ENCODE measurements around the gene SORBS1. TPM values are rescaled to one million over a fixed set of nuclear protein-coding genes. Genes with fewer than 3 reads are reported as not detected.

The SORBS1 gene
- total RNA-seq, 2 donors from 2014 or later: 16.7 to 17.9 TPM

DNA sequence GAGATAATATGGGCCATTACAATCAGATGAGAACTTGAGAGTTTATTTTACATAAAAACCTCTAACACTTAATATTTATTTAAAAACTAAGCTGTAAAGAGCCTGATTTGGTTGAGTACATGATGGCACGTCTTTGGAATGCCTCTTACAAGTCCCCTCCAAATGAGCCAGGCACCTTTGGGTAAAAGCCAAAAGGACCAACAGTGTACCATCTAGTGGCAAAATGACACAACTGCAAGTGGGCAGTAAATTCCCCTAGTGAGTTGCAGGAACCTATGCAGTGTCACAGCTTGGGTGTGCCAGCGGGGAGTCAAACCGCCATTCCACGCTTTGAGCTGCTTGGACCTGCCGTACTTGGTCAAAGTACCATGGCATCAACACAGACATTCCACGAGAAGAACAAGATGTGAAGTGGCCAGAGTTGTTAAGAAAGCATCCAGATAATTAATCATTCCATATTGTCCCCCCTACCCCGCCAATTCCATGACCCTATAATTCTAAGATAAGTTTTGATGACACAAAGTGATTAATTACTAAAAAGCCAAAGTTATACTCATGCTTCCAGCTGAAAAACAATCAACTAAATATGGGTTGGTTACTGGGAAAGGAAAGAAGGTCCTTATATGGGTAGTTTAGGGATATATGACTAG is 115.2 kb downstream of the SORBS1 start:
- no peaks in the 10 kb centered on the region for H3K27me3 Mint-ChIP-seq (ENCODE audit: insufficient read depth)
- TF ChIP-seq, protein P1, sequence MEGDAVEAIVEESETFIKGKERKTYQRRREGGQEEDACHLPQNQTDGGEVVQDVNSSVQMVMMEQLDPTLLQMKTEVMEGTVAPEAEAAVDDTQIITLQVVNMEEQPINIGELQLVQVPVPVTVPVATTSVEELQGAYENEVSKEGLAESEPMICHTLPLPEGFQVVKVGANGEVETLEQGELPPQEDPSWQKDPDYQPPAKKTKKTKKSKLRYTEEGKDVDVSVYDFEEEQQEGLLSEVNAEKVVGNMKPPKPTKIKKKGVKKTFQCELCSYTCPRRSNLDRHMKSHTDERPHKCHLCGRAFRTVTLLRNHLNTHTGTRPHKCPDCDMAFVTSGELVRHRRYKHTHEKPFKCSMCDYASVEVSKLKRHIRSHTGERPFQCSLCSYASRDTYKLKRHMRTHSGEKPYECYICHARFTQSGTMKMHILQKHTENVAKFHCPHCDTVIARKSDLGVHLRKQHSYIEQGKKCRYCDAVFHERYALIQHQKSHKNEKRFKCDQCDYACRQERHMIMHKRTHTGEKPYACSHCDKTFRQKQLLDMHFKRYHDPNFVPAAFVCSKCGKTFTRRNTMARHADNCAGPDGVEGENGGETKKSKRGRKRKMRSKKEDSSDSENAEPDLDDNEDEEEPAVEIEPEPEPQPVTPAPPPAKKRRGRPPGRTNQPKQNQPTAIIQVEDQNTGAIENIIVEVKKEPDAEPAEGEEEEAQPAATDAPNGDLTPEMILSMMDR (conservative IDR thresholded peaks at IDR 0.05): peak; percentile 90
- WGBS, 2 experiments (ENCODE audit: insufficient coverage in 1 of 2, insufficient read length in 1 of 2): 48 to 52% methylated on average over 6 of the region's 7 CpGs
- Histone ChIP-seq H3K4me3 (ENCODE audit: low read length) (no peak overlapping the region), H3K9ac (ENCODE audit: extremely low read depth, low read length, poor library complexity, severe bottlenecking) (no peak overlapping the region), H3K27me3 (ENCODE audit: control insufficient read depth, insufficient read depth, low read length, poor library complexity, severe bottlenecking) (no peaks in the 10 kb centered on the region), H3K9me3 (ENCODE audit: control insufficient read depth, low read length) (no peaks in the 10 kb centered on the region), H3K36me3 (ENCODE audit: control insufficient read depth, insufficient read depth, low read length) (no peaks in the 10 kb centered on the region), H3K4me1 (ENCODE audit: control insufficient read depth, insufficient read depth, low read length) (no peaks in the 10 kb centered on the region), H3K27ac (ENCODE audit: low read depth, low read length) (no peak overlapping the region)
- H3K4me3 Mint-ChIP-seq: no peak overlapping the region
- H3K9me3 Mint-ChIP-seq: no peaks in the 10 kb centered on the region
- no peaks in the 10 kb centered on the region for H3K36me3 Mint-ChIP-seq (ENCODE audit: low read depth)
- peaks cover 2% of the 10 kb centered on the region for H3K4me1 Mint-ChIP-seq
- DNase-seq: peak; percentile 88
- peak overlapping the region; percentile 33 for H3K27ac Mint-ChIP-seq

DNA sequence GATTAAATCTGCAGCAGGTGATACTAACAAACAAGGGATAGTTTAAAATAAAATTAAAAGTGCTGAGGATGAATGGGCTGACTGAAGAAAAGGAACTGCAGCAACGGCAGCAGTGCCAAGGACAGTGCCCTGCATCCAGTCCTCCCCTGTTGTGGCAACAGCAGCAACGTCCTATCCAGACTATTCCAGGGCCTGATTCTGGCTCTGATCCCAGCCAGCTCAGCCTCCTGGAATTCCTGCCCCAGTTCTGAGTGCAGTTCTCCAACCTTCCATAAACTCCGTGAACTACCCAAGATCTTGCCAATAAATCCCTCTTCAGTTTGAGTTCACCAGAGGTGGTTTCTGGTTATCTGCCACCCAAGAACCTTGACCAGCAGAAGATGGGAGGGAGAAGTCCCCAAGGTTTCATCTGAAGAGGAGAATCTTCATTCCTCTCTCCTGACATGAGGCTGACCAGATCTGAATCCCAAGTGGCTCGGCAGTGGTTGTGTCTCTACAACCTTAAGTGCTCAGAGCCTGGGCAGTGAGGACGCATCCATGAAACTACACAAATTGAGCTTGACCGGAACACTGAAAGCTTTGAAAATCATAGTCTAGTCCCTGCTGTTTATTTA is 115.8 kb downstream of the SORBS1 start:
- TF ChIP-seq, protein P1 (conservative IDR thresholded peaks at IDR 0.05): no peak
- no peaks in the 10 kb centered on the region for H3K36me3 Mint-ChIP-seq (ENCODE audit: low read depth)
- Histone ChIP-seq H3K27ac (ENCODE audit: low read depth, low read length) (no peak overlapping the region), H3K9ac (ENCODE audit: extremely low read depth, low read length, poor library complexity, severe bottlenecking) (no peak overlapping the region), H3K4me1 (ENCODE audit: control insufficient read depth, insufficient read depth, low read length) (no peaks in the 10 kb centered on the region), H3K27me3 (ENCODE audit: control insufficient read depth, insufficient read depth, low read length, poor library complexity, severe bottlenecking) (no peaks in the 10 kb centered on the region), H3K4me3 (ENCODE audit: low read length) (no peak overlapping the region), H3K36me3 (ENCODE audit: control insufficient read depth, insufficient read depth, low read length) (no peaks in the 10 kb centered on the region), H3K9me3 (ENCODE audit: control insufficient read depth, low read length) (no peaks in the 10 kb centered on the region)
- no peak for DNase-seq
- H3K27me3 Mint-ChIP-seq (ENCODE audit: insufficient read depth): no peaks in the 10 kb centered on the region
- H3K9me3 Mint-ChIP-seq: no peaks in the 10 kb centered on the region
- no peak overlapping the region for H3K4me3 Mint-ChIP-seq
- 90 to 95% methylated on average over 2 to 6 of the region's 6 CpGs for WGBS, 2 experiments (ENCODE audit: insufficient coverage in 1 of 2, insufficient read length in 1 of 2)
- peaks cover 2% of the 10 kb centered on the region for H3K4me1 Mint-ChIP-seq
- peak overlapping the region; percentile 33 for H3K27ac Mint-ChIP-seq

DNA sequence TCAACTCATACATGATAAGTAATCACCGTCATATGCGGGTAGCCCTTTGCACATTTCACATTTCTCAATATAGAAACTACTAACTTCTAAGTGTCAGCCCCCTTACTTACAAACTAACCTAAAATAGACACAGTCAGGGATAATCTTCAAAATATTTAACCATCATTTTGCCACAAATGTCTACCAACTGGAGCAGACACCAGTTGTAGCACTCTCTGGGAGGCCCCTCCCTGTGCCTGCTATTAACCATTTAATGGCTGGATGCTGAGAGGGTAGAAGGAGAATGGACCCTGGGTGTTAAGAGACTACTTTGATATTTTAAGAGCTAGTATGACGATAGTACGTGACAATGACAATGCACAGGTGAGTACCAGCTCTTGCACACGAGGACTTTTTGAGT is 116.4 kb downstream of the SORBS1 start:
- TF ChIP-seq, protein P1 (conservative IDR thresholded peaks at IDR 0.05): no peak
- Mint-ChIP-seq H3K4me3 (no peak overlapping the region), H3K36me3 (ENCODE audit: low read depth) (no peaks in the 10 kb centered on the region), H3K9me3 (no peaks in the 10 kb centered on the region), H3K27me3 (ENCODE audit: insufficient read depth) (no peaks in the 10 kb centered on the region), H3K27ac (no peak overlapping the region), H3K4me1 (peaks cover 2% of the 10 kb centered on the region)
- Histone ChIP-seq H3K27ac (ENCODE audit: low read depth, low read length) (no peak overlapping the region), H3K27me3 (ENCODE audit: control insufficient read depth, insufficient read depth, low read length, poor library complexity, severe bottlenecking) (no peaks in the 10 kb centered on the region), H3K9me3 (ENCODE audit: control insufficient read depth, low read length) (no peaks in the 10 kb centered on the region), H3K4me3 (ENCODE audit: low read length) (no peak overlapping the region), H3K9ac (ENCODE audit: extremely low read depth, low read length, poor library complexity, severe bottlenecking) (no peak overlapping the region), H3K4me1 (ENCODE audit: control insufficient read depth, insufficient read depth, low read length) (no peaks in the 10 kb centered on the region), H3K36me3 (ENCODE audit: control insufficient read depth, insufficient read depth, low read length) (no peaks in the 10 kb centered on the region)
- no peak for DNase-seq
- 95 to 98% methylated on average over 5 of the region's 5 CpGs for WGBS, 2 experiments (ENCODE audit: insufficient coverage in 1 of 2, insufficient read length in 1 of 2)

Measured in endodermal cell (in vitro differentiated cells).